Measurements from ENCODE around the gene CD53.

DNA sequence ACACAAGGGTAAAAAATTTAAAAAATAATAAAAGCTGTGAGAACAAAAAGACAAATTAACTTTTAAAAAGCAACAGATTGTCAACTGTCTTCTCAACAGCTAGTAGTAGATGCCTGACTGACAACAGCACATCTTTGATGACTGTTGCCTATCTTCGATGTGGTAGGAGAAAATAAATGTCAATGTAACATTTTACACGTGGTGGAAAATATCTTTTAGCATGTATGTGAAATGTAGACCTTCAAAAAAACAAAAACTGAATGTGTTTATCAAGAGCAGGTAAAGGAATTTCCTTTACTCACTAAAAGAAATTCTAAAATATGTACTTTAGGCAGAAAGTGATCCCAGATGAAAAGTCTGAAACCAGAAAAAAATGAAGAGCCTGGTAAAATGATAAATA is 42.9 kb downstream of the CD53 start:
- TF ChIP-seq CTCF (IDR thresholded peaks at IDR 0.05; ENCODE audit: low read depth, low read length, poor library complexity, severe bottlenecking) (no peak), EZH2phosphoT487 (IDR thresholded peaks at IDR 0.05; ENCODE audit: borderline replicate concordance, low read length) (no peak)

Measured in DOHH2 (cell line).